GM12891 (cell line): ENCODE results near the gene SH3TC1.

Source experiments
- DNase-seq: peaks from one replicate; pipeline ENCODE4 v3.0.0; 2011; ENCODE audit warnings: low spot score; ENCODE audit not compliant: insufficient read length
- FAIRE-seq: peaks from 2 replicates; lab custom pipeline; 2011; peaks lifted over from hg19 to GRCh38; lab: Jason Lieb, UNC
- PAX5 ChIP-seq: IDR thresholded peaks from 2 replicates; pipeline ENCODE4 v1.6.1; 2011; ENCODE audit warnings: low read length, moderate library complexity, mild to moderate bottlenecking; ENCODE audit not compliant: insufficient read depth, severe bottlenecking
- POLR2A ChIP-seq: IDR thresholded peaks from 2 replicates; pipeline ENCODE4 v1.6.1; 2011; ENCODE audit warnings: low read depth, low read length, control low read depth
- POLR2AphosphoS5 ChIP-seq: IDR thresholded peaks from 2 replicates; pipeline ENCODE4 v1.6.1; 2011; ENCODE audit warnings: low read depth, low read length, control low read depth
- POU2F2 ChIP-seq: IDR thresholded peaks from 2 replicates; pipeline ENCODE4 v1.6.1; 2011; ENCODE audit warnings: low read depth, mild to moderate bottlenecking, control low read depth, low read length, moderate library complexity
- SPI1 ChIP-seq: IDR thresholded peaks from 2 replicates; pipeline ENCODE4 v1.6.1; 2011; ENCODE audit warnings: low read depth, low read length, control low read depth
- TAF1 ChIP-seq: IDR thresholded peaks from 2 replicates; pipeline ENCODE4 v1.6.1; 2011; ENCODE audit warnings: low read depth, low read length, control low read depth

The SH3TC1 gene

DNA sequence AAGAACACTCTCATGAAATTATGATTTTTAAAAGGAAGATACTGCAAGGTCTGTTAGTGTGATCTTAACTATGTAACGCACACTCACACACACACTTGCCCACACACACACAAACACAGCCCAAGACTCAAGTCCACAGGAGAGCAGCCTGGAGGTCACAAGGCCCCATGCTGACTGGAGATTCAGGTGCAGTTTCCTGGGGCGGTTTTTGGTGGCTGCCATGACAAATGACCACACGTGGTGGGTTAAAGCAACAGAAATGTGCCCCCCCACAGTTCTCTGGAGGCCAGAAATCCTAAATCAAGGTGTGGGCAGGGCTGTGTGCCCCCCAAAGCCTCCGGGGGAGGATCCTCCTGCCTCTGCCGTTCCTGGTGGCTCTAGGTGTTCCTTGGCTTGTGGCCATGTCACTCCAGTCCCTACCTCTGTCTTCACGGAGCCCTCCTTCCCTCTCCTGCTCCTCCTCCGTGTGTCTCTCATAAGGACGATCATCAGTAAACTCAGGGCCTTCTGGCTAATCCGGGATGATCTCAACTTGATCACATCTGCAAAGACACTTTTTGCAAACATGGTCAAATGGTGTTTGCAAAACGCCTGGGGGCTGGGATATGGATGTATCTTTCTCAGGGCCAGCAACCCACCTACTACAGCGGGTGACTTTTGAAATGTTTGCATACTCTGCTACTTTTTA is 60.8 kb downstream of the SH3TC1 start:
- FAIRE-seq, result no peak
- no peak for DNase-seq
- TF ChIP-seq POLR2AphosphoS5, result no peak

DNA sequence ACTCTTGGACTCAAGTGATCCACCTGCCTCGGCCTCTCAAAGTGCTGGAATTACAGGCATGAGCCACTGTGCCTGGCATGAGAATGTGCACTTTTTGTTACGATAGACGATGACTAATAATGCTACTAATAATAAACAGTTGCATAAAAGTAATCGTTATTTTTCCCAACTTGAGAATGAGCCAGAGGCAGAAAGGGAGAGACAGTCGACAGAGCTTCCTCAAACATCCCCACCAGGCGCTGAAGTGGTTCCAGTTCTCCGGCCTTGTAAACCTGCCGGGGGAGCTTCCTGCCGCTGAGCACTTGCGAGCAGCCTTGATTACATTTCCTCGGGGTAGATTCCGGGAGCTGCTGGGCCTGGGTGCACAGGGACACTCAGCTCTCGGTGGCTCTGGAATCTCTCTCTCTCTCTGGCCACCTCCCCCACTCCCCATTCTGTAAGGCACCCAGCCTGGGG is 61.6 kb downstream of the SH3TC1 start:
- DNase-seq, result no peak
- FAIRE-seq, result no peak
- no peak for TF ChIP-seq POU2F2
- no peak for TF ChIP-seq POLR2A
- TF ChIP-seq TAF1, result no peak
- TF ChIP-seq SPI1, result no peak
- TF ChIP-seq POLR2AphosphoS5, result no peak
- no peak for TF ChIP-seq PAX5

DNA sequence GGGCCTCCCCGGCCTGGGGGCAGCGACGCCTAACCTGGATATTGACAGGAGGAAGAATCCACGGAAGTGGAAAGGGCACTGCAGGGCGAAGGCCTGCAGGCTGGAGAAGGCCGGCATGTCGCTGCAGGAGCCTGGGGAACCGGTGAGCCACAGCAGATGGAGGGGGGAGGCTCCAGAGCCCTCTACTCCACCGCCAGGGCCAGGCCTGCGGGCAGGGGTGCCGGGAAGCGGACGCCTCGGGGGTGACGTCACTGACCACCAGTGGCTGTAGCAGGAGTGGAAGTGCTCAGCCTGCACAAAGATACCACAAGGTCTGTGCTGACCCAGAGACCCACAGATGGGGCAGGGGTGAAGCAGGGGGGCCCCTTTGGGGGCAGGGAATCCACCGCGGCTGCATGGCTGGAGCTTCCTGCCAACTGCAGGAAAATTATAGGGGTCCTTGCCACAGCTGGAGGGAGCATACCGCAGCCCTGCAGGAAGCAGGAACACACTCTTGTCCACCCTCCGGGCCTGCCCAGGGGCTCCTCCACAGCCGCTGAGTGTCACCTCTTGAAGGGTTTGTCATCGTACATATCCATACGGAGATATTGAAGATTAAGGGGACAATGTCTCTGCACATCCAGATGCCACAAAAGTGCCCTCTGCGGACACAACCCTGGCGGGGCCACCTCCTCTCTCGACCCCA is 62.9 kb downstream of the SH3TC1 start:
- DNase-seq (no peak), FAIRE-seq (no peak)
- no peak for TF ChIP-seq SPI1
- TF ChIP-seq PAX5, result no peak
- no peak for TF ChIP-seq TAF1
- TF ChIP-seq POLR2A, result no peak
- no peak for TF ChIP-seq POU2F2
- TF ChIP-seq POLR2AphosphoS5, result no peak

DNA sequence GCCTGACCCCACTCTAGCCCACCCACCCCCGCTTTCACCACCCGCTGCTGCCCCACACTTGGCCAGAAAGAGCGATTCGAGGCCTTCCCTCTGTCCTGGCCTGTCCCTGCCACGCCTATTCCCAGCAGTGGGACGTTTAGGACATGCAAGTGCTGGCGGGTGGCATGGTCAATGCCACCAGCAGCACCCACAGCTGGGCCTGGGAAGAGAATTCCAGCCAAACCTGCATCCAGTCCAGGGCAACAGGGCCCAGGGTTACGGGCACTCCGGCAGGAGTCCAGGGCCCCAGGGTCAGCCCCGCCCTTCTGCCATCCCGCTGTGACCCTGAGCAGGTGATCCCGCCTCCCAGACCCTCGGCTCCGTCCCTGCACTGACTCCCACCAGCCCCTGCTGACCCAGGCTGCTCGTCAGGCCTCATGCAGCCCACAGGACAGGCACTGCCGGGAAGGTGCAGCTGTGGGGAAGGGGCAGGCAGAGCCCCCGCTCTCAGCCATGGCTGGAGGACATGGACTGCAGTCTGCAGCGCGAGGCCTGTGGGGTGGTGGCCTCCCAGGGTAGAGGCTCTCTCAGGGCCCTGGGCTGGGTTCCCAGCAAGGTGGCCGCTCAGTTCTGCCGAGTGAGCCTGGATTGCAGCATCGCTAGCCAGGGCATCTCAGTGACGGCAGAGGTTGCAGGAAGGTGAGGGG is 63.7 kb downstream of the SH3TC1 start:
- FAIRE-seq (no peak), DNase-seq (no peak)
- TF ChIP-seq POLR2A (no peak), POLR2AphosphoS5 (no peak), POU2F2 (no peak), TAF1 (no peak), SPI1 (no peak), PAX5 (no peak)

DNA sequence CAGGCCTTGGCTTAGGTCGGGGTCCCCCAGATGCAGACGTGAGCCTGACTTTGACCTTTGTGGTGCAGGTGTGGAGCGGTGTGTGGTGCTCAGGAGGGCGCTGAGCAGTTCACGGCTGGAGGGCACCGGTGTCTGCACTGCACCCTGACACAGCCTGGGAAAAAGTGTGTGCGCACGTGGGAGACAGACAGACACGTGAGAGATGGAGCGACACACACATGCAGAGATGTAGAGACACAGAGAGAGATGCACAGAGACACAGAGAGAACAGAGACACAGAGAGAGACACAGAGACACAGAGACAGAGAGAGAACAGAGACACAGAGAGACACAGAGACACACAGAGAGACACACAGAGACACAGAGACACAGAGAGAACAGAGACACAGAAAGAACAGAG is 64.3 kb downstream of the SH3TC1 start:
- DNase-seq (no peak), FAIRE-seq (no peak)
- TF ChIP-seq POLR2A, result no peak
- TF ChIP-seq PAX5, result no peak
- no peak for TF ChIP-seq POLR2AphosphoS5
- no peak for TF ChIP-seq TAF1
- no peak for TF ChIP-seq SPI1

DNA sequence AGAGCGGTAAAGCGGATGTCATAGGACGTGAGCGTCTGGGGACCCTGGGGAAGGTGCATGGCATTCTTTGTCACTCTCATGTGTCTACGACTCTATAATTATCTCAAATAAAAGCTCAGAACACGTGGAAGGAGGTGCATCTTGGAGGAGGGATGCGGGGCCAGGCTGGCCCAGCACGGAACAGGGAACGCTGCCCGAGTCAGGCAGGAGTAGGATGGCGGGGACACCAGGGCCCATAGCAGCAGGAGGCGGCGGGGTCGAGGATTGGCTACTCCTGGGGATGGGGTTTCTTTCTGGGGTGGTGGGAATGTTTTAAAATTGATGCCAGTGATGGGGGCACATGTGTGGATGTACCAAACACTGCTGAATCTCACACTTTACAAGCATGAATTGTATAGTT is 65.0 kb downstream of the SH3TC1 start:
- DNase-seq (no peak), FAIRE-seq (no peak)
- TF ChIP-seq POU2F2 (no peak), TAF1 (no peak), PAX5 (no peak), SPI1 (no peak), POLR2A (no peak), POLR2AphosphoS5 (no peak)

DNA sequence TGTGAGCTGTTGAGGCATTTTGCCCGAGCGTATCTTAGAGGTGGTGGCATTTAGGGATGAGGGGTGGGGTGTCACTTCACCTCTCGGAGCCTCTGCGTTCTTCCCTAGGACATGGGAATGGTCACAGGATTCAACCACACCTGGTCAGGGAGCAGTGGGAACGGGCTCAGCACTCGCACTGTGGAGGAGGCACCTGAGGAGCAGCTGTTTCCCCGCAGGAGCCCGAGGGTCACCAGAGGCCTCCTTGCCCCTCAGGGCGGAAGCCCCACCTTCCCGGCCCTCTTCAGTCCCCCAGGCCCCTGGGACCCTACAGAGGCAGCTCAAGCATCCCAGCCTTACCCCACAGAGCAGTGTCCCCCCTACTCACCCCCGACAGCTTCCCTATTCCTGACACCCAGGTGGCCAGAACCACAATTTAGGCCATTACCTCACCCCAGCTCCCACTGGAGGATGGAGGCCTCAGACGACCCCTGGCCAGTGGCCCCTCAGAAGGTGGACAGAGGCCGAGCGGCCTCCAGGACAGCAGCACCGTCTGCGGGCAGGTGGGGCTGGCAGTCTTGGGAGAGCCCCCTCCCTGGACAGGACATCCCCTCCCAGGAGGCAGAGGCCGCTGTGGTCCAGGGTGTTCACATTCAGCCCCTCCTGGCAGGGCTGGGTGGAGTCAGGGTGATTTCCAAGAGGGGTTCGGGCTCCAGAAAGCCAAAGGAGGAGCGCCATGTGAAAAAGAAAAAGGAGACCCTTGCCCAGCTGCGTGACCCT is 66.3 kb downstream of the SH3TC1 start:
- no peak for FAIRE-seq
- no peak for DNase-seq
- TF ChIP-seq POU2F2 (no peak), TAF1 (no peak), SPI1 (no peak), POLR2AphosphoS5 (no peak), POLR2A (no peak), PAX5 (no peak)

DNA sequence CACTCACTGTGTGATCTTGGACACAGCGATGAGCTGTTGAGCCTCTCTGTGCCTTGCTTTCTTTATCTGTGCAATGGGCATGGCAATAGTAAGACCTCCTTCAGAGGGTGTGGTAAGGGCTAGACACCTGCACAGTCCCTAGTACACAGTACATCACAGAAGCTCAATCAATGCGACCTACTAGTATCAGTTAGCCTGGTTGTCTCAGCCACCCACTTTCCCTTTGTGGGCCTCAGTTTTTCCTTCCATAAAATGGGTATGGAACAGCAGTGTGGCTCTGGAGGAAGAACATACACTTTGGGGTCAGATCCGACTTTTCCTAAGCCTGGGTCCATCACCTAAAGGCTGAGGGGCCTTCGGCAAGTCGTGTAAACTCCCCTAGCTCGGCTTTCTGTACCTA is 67.0 kb downstream of the SH3TC1 start:
- TF ChIP-seq TAF1 (no peak), PAX5 (no peak), POLR2A (no peak), POU2F2 (no peak)
- no peak for DNase-seq
- no peak for FAIRE-seq

DNA sequence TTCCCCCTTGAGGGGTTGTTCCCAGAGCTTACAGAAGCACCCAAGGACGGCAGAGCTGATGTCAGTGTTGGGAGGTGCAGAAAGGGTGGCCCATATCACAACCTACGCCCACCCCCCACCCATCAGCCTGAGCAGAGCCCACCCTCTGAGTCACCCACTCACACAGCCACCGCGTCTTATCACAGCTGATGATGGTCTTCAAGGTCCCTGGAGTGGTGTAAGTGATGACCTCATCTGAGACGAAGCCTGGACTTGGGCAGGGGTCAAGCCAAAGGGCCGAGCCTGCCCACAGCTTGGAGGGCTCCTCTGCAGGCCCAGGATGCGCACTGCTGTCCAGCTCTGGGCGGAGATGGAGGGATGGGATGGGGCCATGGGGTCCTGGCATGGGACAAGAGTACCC is 67.4 kb downstream of the SH3TC1 start:
- no peak for DNase-seq
- TF ChIP-seq POLR2AphosphoS5 (no peak), POLR2A (no peak), POU2F2 (no peak), TAF1 (no peak), SPI1 (no peak), PAX5 (no peak)
- no peak for FAIRE-seq

DNA sequence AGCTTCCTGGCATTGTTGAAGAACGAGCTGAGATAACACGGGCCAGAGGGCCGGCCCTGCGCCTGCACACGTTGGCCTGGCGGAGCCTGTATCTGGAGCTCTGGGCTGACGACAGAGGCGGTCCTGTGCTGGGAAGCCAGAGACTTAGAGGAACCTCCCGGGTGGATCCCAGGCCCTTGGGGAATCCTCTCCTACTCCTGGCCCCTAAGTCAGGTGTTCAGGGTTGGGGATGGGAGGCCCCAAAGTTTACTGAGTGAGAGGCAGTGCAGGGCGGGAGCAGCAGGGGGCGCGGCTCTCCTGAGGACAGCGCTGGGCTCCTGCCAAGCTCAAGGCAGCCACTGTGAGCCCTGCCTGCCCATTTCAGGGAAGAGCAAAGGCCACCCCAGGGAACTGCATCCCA is 68.0 kb downstream of the SH3TC1 start:
- DNase-seq (peak; percentile 77), FAIRE-seq (no peak)
- TF ChIP-seq PAX5 (no peak), POU2F2 (no peak), TAF1 (no peak), SPI1 (no peak), POLR2A (no peak), POLR2AphosphoS5 (no peak)
